H1 (cell line): ENCODE measurements around the gene ZNF814. TPM values are rescaled to one million over a fixed set of nuclear protein-coding genes. Genes with fewer than 3 reads are reported as not detected.

Experiments used
- ATF2 ChIP-seq: IDR thresholded peaks from 2 replicates; pipeline ENCODE4 v1.6.1; 2012; ENCODE audit warnings: low read length, inconsistent platforms
- CHD2 ChIP-seq: IDR thresholded peaks from 2 replicates; pipeline ENCODE4 v1.6.1; 2012; ENCODE audit warnings: low read length, improper control_type of control experiment
- EGR1 ChIP-seq: IDR thresholded peaks from 2 replicates; pipeline ENCODE4 v1.6.1; 2011; ENCODE audit warnings: low read depth, low read length, borderline replicate concordance
- EP300 ChIP-seq, 2 experiments: IDR thresholded peaks; 1 replicate in 1 of 2; 2 replicates in 1 of 2; pipeline ENCODE4 v1.6.1; 2011 to 2012; ENCODE audit warnings: low read depth in 2 of 2, low read length in 2 of 2, mild to moderate bottlenecking in 2 of 2, borderline replicate concordance in 1 of 2, inconsistent platforms in 1 of 2, moderate library complexity in 1 of 2
- GABPA ChIP-seq: IDR thresholded peaks from 2 replicates; pipeline ENCODE4 v1.6.1; 2011; ENCODE audit warnings: mild to moderate bottlenecking, low read length, moderate library complexity, borderline replicate concordance; ENCODE audit not compliant: insufficient read depth
- KDM5A ChIP-seq: fragments of 200-600 bp; IDR thresholded peaks from 2 replicates; pipeline ENCODE4 v1.7.1; 2012; ENCODE audit warnings: mild to moderate bottlenecking, low read length, inconsistent platforms, mixed read lengths
- NANOG ChIP-seq: IDR thresholded peaks from 2 replicates; pipeline ENCODE4 v1.6.1; 2011; ENCODE audit warnings: low read length, low read depth, mild to moderate bottlenecking, inconsistent platforms; ENCODE audit not compliant: insufficient read depth, poor library complexity, severe bottlenecking
- POLR2A ChIP-seq, 2 experiments: IDR thresholded peaks; 1 replicate in 1 of 2; 2 replicates in 1 of 2; pipeline ENCODE4 v1.6.1; 2011; ENCODE audit warnings: low read depth in 2 of 2, low read length in 2 of 2, mild to moderate bottlenecking in 2 of 2; ENCODE audit errors: control extremely low read depth in 1 of 2
- POLR2AphosphoS5 ChIP-seq: IDR thresholded peaks from 2 replicates; pipeline ENCODE4 v1.6.1; 2011; ENCODE audit warnings: low read depth, low read length
- POU5F1 ChIP-seq: IDR thresholded peaks from 2 replicates; pipeline ENCODE4 v1.6.1; 2011; ENCODE audit warnings: low read depth, mild to moderate bottlenecking, low read length, moderate library complexity
- SIX5 ChIP-seq: IDR thresholded peaks from 2 replicates; pipeline ENCODE4 v1.6.1; 2011; ENCODE audit warnings: mild to moderate bottlenecking, low read depth, low read length
- TAF1 ChIP-seq: IDR thresholded peaks from 2 replicates; pipeline ENCODE4 v1.6.1; 2011; ENCODE audit warnings: mild to moderate bottlenecking, low read depth, low read length
- TCF12 ChIP-seq: IDR thresholded peaks from 2 replicates; pipeline ENCODE4 v1.6.1; 2011; ENCODE audit warnings: low read depth, mild to moderate bottlenecking, low read length
- TEAD4 ChIP-seq: IDR thresholded peaks from 2 replicates; pipeline ENCODE4 v1.6.1; 2012; ENCODE audit warnings: low read depth, low read length, inconsistent platforms, mixed read lengths
- polyA plus RNA-seq, 7 experiments: library from polyadenylated mRNA; depleted of rRNA in 3 of 7; stranded (reverse) in 5 of 7; unstranded in 2 of 7; fragments of >200 nt in 5 of 7; fragments of 200-250 nt in 2 of 7; gene quantifications; 1 replicate in 5 of 7; 2 replicates in 1 of 7; 4 replicates in 1 of 7; pipeline versions ENCODE4 v1.2.1 to v1.2.3, GENCODE V29; 2011 to 2013; ENCODE audit warnings: missing spikeins in 2 of 7, mixed read lengths in 2 of 7
- total RNA-seq: library from RNA; stranded (reverse); fragmentation: NEBNext Ultra II Directional; extraction: Animal tissue kit (Norgen Biotek cat#: 25700); gene quantifications from 2 replicates; pipeline ENCODE4 v1.2.1, GENCODE V29; 2021
- TF ChIP-seq, protein P1 (sequence below): IDR thresholded peaks from 2 replicates; pipeline ENCODE4 v1.6.1; 2011; ENCODE audit warnings: low read depth, mild to moderate bottlenecking, low read length; ENCODE audit not compliant: insufficient read depth
- TF ChIP-seq, protein P2 (sequence below), 3 experiments: IDR thresholded peaks; 1 replicate in 2 of 3; 2 replicates in 1 of 3; pipeline versions ENCODE4 v1.5.1 to v1.6.1; 2011; ENCODE audit warnings: low read length in 3 of 3, mild to moderate bottlenecking in 3 of 3, inconsistent platforms in 2 of 3, low read depth in 1 of 3, moderate library complexity in 1 of 3; ENCODE audit not compliant: insufficient read depth in 1 of 3; ENCODE audit errors: control extremely low read depth in 1 of 3

Gene ZNF814
- total and polyA plus RNA-seq, 2 of the 8 experiments (the other 6 are each of a cell fraction or from before 2014, with no cell fraction given): 90.9 to 99.6 TPM

DNA sequence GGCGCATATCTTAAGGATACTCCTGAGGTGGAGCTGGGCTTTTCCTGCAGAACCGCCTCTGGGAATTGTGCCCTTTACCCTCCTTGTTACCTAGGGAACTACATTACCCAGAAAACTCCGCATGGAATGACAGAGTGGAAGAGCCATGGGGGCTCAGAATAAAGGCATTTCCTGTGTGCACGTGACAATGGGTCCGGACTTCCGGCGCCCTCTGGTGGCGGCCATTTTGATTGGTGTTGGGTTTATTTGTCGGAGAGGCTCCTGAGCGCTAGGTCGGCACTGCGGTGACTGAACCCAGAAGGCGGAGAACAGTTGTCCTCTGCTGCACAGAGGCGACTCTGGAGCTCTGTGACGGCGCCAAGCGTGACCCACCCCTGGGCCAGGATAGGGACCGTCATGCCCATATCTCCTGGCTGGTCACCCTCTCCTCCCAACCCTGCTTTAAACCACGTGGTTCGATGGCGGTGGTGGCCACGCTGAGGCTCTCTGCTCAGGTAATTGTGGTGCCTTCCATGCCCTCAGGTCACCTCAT is 58.7 kb downstream of the ZNF814 start, which contains the start of gene ZNF587B (continued):
- TF ChIP-seq CHD2 (no peak), TEAD4 (peak; percentile 62), ATF2 (peak; percentile 85; the same call in 1 of the 2 replicates), TCF12 (0 out of 2 replicates have a peak, but pooled peaks have one; percentile 31), EP300 (IDR thresholded peaks at IDR 0.05; ENCODE audit: borderline replicate concordance in 1 of 2, low read depth in 2 of 2, low read length in 2 of 2) (no peak), GABPA (peak; percentile 93), TAF1 (peak; percentile 95), EGR1 (no peak), SIX5 (peak; percentile 83), POLR2A (IDR thresholded peaks at IDR 0.05; ENCODE audit: control extremely low read depth in 1 of 2, low read depth in 2 of 2, low read length in 2 of 2) (peak; percentile 68 to 95), NANOG (no peak), POU5F1 (no peak), KDM5A (peak; percentile 39; the same call in 1 of the 2 replicates), POLR2AphosphoS5 (peak; percentile 95)
- TF ChIP-seq, protein P1, sequence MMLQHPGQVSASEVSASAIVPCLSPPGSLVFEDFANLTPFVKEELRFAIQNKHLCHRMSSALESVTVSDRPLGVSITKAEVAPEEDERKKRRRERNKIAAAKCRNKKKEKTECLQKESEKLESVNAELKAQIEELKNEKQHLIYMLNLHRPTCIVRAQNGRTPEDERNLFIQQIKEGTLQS: 0 out of 2 replicates have a peak, but pooled peaks have one; percentile 42
- TF ChIP-seq, protein P2, sequence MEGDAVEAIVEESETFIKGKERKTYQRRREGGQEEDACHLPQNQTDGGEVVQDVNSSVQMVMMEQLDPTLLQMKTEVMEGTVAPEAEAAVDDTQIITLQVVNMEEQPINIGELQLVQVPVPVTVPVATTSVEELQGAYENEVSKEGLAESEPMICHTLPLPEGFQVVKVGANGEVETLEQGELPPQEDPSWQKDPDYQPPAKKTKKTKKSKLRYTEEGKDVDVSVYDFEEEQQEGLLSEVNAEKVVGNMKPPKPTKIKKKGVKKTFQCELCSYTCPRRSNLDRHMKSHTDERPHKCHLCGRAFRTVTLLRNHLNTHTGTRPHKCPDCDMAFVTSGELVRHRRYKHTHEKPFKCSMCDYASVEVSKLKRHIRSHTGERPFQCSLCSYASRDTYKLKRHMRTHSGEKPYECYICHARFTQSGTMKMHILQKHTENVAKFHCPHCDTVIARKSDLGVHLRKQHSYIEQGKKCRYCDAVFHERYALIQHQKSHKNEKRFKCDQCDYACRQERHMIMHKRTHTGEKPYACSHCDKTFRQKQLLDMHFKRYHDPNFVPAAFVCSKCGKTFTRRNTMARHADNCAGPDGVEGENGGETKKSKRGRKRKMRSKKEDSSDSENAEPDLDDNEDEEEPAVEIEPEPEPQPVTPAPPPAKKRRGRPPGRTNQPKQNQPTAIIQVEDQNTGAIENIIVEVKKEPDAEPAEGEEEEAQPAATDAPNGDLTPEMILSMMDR (IDR thresholded peaks at IDR 0.05; ENCODE audit: control extremely low read depth in 1 of 3, insufficient read depth in 1 of 3, low read depth in 1 of 3, low read length in 3 of 3): peak in 2 of 3 experiments; percentile 8 to 16; a peak in 2 of 4 replicates
